Esophagus squamous epithelium (tissue), 4 donors: ENCODE measurements around the gene SULT1C3.

ENCODE experiments used
- CTCF ChIP-seq, 6 experiments: fragments of 450-650 bp in 4 of 6; fragments of 200-600 bp in 2 of 6; sonication (generic) in 2 of 6; IDR thresholded peaks; one replicate each; pipeline ENCODE4 v1.5.1; 2016 to 2019; ENCODE audit warnings: antibody characterized with exemption in 6 of 6, mild to moderate bottlenecking in 4 of 6, moderate library complexity in 4 of 6
- POLR2A ChIP-seq, 4 donors: fragments of 450-650 bp; IDR thresholded peaks; one replicate each; pipeline ENCODE4 v1.6.1; 2017; ENCODE audit warnings: antibody characterized with exemption in 4 of 4, mild to moderate bottlenecking in 4 of 4, moderate library complexity in 3 of 4

GRCh38 chr2:108293850-108294249 lies 54.1 kb downstream of the SULT1C3 start:
- no peak for TF ChIP-seq CTCF (IDR thresholded peaks at IDR 0.05)
- TF ChIP-seq POLR2A (IDR thresholded peaks at IDR 0.05), result no peak
